Gastroesophageal sphincter (tissue), 3 donors: ENCODE data around the gene TRIM65.

Experiments used
- EP300 ChIP-seq: sonication (generic); formaldehyde crosslinking; IDR thresholded peaks from one replicate; pipeline ENCODE4 v1.6.1; 2017; ENCODE audit warnings: antibody characterized with exemption, mild to moderate bottlenecking
- POLR2A ChIP-seq, 2 donors: fragments of 450-650 bp; IDR thresholded peaks; one replicate each; pipeline ENCODE4 v1.6.1; 2017; ENCODE audit warnings: antibody characterized with exemption in 2 of 2, mild to moderate bottlenecking in 2 of 2, moderate library complexity in 1 of 2
- POLR2AphosphoS5 ChIP-seq: sonication (generic); formaldehyde crosslinking; IDR thresholded peaks from one replicate; pipeline ENCODE4 v1.6.1; 2017; ENCODE audit warnings: antibody characterized with exemption
- TF ChIP-seq, protein P1 (sequence below), 4 experiments: fragments of 200-600 bp in 2 of 4; fragments of 450-650 bp in 2 of 4; sonication (generic) in 1 of 4; IDR thresholded peaks; one replicate each; pipeline ENCODE4 v1.5.1; 2017 to 2019; ENCODE audit warnings: antibody characterized with exemption in 4 of 4, mild to moderate bottlenecking in 2 of 4, moderate library complexity in 2 of 4

DNA sequence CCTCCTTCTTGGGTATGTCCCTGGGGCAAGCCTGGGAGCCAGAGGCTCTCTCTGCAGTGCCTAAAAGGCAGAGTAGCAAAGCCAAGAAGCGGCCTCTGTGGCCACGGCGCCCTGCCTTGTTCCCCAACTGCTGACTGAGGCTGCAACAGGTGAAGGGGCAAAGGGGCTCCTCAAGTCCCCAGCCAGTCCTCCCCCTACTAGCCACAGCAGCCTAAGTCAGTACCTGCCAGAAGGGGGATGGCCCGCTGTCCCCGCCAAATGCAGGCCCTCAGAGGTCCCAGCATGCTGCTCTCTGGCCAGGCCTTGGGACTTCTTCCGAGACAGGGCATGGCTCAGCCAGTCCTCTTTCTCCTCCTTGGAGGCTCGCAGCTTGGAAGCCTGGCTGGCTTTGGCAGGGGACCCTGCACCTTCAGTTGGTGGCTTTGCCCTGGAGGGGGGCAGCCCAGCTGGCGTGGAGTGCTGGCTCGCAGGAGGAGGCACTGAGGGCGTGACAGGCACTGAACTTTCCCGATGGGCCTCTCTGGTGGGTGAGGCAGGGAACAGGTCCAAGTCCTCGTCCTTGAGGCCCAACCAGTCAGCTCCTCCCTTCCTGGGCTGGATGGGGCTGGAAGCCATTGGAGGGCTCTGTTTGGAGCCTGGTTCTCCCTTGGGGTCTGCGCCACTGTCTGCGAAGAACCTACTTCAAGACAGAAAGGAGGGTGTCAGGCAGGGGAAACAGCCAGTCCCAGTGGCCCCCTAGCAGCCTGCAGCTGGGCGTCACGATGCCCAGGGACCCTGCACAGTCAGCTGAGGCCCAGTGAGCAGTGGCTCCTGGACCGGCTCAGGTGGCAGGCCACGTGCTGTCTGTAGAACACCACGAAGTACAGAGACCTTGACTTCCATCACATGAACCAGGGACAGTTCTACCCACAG is 26.5 kb upstream of the TRIM65 start:
- TF ChIP-seq, protein P1, sequence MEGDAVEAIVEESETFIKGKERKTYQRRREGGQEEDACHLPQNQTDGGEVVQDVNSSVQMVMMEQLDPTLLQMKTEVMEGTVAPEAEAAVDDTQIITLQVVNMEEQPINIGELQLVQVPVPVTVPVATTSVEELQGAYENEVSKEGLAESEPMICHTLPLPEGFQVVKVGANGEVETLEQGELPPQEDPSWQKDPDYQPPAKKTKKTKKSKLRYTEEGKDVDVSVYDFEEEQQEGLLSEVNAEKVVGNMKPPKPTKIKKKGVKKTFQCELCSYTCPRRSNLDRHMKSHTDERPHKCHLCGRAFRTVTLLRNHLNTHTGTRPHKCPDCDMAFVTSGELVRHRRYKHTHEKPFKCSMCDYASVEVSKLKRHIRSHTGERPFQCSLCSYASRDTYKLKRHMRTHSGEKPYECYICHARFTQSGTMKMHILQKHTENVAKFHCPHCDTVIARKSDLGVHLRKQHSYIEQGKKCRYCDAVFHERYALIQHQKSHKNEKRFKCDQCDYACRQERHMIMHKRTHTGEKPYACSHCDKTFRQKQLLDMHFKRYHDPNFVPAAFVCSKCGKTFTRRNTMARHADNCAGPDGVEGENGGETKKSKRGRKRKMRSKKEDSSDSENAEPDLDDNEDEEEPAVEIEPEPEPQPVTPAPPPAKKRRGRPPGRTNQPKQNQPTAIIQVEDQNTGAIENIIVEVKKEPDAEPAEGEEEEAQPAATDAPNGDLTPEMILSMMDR (IDR thresholded peaks at IDR 0.05), result no peak
- TF ChIP-seq POLR2A (IDR thresholded peaks at IDR 0.05) (no peak), POLR2AphosphoS5 (no peak), EP300 (no peak)
